Nephron progenitor cell (in vitro differentiated cells): ENCODE data around the gene GABRP.
A peak's percentile ranks its signal among the peaks of the same experiment; 100 is the strongest.

Source experiments
- DNase-seq: peaks from one replicate; pipeline ENCODE4 v3.0.0; 2021
- H3K27ac Mint-ChIP-seq: 2 replicates; pipeline ENCODE4 v1.8.0; 2021; ENCODE audit warnings: mild to moderate bottlenecking, moderate library complexity, mixed read lengths
- H3K27me3 Mint-ChIP-seq: 2 replicates; pipeline ENCODE4 v1.8.0; 2021; ENCODE audit warnings: mild to moderate bottlenecking, low read depth, mixed read lengths; ENCODE audit not compliant: poor library complexity
- H3K36me3 Mint-ChIP-seq: 2 replicates; pipeline ENCODE4 v1.8.0; 2021; ENCODE audit warnings: low read depth, mixed read lengths
- H3K4me1 Mint-ChIP-seq: 2 replicates; pipeline ENCODE4 v1.8.0; 2021; ENCODE audit warnings: mixed read lengths
- H3K4me3 Mint-ChIP-seq: 2 replicates; pipeline ENCODE4 v1.8.0; 2021; ENCODE audit warnings: mild to moderate bottlenecking, moderate library complexity, mixed read lengths
- H3K9me3 Mint-ChIP-seq: 2 replicates; pipeline ENCODE4 v1.8.0; 2021; ENCODE audit warnings: mild to moderate bottlenecking, moderate library complexity, mixed read lengths
- TF ChIP-seq, protein P1 (sequence below): fragments of 200-600 bp; sonication (generic); IDR thresholded peaks from 2 replicates; pipeline ENCODE4 v1.5.0; 2021; ENCODE audit warnings: antibody characterized with exemption

The GABRP gene

DNA sequence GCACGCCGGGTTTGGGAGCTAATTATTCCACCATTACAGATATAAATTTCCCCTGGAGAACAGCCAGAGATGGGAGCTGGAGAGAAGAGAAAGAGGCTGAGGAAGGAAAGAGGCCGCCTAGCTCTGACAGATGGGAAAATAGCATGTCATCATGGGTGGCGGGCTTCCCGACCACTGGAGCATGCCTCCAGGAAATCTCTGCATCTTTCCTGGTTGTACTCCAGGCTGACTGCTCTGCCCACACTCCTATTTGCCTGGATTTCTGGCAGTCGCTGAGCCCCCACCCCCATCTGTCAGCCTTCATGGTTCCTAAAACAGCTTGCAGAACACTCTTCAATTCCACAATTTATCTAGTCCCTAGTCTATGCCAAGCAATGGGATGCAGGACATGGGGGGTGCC is 14.3 kb upstream of the GABRP start:
- H3K4me3 Mint-ChIP-seq = no peak overlapping the region
- no peak overlapping the region for H3K27ac Mint-ChIP-seq
- peaks cover 14% of the 10 kb centered on the region for H3K4me1 Mint-ChIP-seq

DNA sequence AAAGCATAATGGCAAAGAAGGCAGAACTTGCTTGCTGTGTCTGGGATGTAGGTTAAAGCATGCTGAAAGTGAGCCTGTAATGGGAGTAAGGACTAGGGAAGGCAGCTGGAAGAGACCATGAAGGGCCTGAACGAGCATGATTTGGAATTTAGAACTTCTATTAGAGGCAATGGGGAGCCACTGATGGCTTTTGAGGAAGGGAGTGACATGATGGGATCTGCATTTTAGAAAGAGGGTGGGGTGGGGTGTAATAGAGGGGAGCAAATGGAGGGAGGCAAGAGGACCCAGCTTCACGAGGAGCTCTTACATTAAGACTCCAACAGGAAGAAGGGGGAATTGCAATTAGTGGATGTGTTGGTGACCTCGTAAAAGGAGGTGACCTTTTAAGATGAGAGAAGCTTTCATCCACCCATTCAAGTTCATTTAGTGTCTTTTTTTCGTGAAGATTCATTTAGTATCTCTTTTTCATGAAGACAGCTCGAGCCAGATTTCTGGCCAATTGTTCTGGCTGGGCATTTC is 13.6 kb upstream of the GABRP start:
- peaks cover 10% of the 10 kb centered on the region for H3K27me3 Mint-ChIP-seq
- no peaks in the 10 kb centered on the region for H3K9me3 Mint-ChIP-seq
- no peak for DNase-seq
- H3K36me3 Mint-ChIP-seq = no peaks in the 10 kb centered on the region
- TF ChIP-seq, protein P1, sequence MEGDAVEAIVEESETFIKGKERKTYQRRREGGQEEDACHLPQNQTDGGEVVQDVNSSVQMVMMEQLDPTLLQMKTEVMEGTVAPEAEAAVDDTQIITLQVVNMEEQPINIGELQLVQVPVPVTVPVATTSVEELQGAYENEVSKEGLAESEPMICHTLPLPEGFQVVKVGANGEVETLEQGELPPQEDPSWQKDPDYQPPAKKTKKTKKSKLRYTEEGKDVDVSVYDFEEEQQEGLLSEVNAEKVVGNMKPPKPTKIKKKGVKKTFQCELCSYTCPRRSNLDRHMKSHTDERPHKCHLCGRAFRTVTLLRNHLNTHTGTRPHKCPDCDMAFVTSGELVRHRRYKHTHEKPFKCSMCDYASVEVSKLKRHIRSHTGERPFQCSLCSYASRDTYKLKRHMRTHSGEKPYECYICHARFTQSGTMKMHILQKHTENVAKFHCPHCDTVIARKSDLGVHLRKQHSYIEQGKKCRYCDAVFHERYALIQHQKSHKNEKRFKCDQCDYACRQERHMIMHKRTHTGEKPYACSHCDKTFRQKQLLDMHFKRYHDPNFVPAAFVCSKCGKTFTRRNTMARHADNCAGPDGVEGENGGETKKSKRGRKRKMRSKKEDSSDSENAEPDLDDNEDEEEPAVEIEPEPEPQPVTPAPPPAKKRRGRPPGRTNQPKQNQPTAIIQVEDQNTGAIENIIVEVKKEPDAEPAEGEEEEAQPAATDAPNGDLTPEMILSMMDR = no peak
- H3K27ac Mint-ChIP-seq = no peak overlapping the region
- no peak overlapping the region for H3K4me3 Mint-ChIP-seq
- H3K4me1 Mint-ChIP-seq = peaks cover 14% of the 10 kb centered on the region

More for the DNA sequence above, 14.3 kb upstream of the GABRP start:
- H3K27me3 Mint-ChIP-seq = peaks cover 10% of the 10 kb centered on the region
- H3K36me3 Mint-ChIP-seq = no peaks in the 10 kb centered on the region
- no peaks in the 10 kb centered on the region for H3K9me3 Mint-ChIP-seq
- TF ChIP-seq, protein P1 = no peak
- DNase-seq = peak; percentile 30

DNA sequence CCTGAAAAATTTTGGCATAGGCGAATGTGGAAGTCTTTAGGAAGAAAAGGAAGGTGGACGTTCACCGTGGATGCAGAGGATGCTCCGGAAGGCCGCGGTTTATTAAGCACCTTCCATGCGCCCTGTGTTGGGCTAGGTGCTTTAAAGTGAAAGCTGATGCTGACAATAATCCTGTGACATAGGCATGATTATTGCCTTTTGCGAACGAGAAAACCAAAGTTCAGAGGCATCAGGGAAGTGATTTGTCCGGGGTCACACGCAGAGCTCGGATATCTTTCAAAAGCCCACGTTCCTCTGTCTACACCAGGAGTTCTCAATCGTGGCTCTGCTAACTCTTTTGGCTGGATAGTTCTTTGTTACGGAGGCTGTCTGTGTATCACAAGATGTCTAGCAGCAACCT is 12.0 kb upstream of the GABRP start:
- H3K4me3 Mint-ChIP-seq = no peak overlapping the region
- TF ChIP-seq, protein P1 = no peak
- H3K36me3 Mint-ChIP-seq = no peaks in the 10 kb centered on the region
- no peak overlapping the region for H3K27ac Mint-ChIP-seq
- no peaks in the 10 kb centered on the region for H3K9me3 Mint-ChIP-seq
- no peak for DNase-seq
- peaks cover 14% of the 10 kb centered on the region for H3K4me1 Mint-ChIP-seq
- peaks cover 10% of the 10 kb centered on the region for H3K27me3 Mint-ChIP-seq

DNA sequence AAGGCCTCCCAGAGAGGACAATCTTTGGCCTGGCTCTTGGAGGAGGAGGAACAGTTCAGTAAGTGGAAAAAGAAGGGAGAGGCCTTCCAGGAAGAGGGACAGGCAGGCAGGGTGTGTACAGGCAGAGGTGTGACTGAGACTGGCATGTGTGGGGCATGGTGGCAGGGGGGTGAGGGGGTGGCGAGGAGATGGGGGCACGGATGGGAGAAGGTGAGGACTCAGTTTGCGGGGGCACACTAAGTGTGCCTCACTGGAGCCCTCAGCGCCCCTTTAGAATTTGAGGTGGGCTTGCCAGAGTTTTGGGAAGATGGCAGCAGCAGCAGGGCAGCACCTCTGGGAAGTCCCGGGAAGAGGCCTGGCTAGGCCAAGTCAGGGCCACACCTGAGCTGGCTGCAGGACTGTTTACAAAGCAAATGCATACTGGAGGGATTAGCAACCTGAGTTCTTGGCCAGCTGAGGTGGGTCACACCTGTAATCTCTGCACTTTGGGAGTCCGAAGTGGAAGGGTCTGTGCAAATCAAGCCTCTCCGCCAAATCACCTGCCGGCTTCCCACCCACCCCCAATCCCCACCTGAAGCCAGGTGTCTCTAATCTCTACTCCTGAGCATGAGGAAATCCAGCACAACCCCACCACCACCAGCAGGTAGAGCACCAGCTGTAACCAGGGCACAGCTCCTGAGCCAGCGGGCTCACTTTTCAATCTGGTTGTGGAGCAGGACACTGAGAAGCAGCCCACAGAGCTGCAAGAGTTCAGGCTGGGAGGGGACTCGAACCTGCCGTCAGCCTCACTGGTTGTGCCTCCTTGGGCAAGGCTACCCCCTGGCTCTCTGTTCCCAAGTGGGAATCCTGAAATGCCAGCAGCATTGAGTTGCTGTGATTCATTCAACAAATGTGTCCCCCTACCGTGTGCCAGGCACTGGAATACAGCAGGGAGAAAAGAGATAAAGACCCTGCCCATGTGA is 10.2 kb upstream of the GABRP start:
- no peak for DNase-seq
- TF ChIP-seq, protein P1 = no peak
- H3K27ac Mint-ChIP-seq = no peak overlapping the region
- H3K27me3 Mint-ChIP-seq = peaks cover 10% of the 10 kb centered on the region
- no peak overlapping the region for H3K4me3 Mint-ChIP-seq
- H3K36me3 Mint-ChIP-seq = no peaks in the 10 kb centered on the region
- H3K4me1 Mint-ChIP-seq = peaks cover 20% of the 10 kb centered on the region
- no peaks in the 10 kb centered on the region for H3K9me3 Mint-ChIP-seq

DNA sequence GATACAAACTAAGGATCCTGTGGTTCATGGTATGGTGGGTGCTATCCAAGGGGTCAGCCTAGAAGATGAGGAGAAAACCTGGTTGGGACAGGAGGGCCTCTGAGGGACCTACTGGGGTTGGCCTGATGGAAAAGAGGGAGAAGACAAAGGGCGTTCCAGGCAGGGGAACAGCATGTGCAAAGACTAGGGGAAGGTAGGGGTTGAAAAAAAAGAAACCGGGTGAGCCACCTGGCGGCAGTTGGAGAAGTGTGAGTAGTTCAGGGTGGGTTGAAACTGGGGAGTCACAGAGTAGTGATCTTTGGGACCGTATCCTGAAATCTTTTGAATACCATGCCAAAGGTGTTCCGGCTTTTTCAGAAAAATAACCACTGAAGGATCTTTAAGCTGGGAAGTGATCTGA is 8.7 kb upstream of the GABRP start:
- H3K4me1 Mint-ChIP-seq = peaks cover 8% of the 10 kb centered on the region
- peaks cover 10% of the 10 kb centered on the region for H3K27me3 Mint-ChIP-seq
- TF ChIP-seq, protein P1 = no peak
- H3K9me3 Mint-ChIP-seq = no peaks in the 10 kb centered on the region
- no peak overlapping the region for H3K4me3 Mint-ChIP-seq
- DNase-seq = no peak
- H3K36me3 Mint-ChIP-seq = no peaks in the 10 kb centered on the region
- H3K27ac Mint-ChIP-seq = no peak overlapping the region
